Measurements from ENCODE around the gene PBXIP1. TPM values are rescaled to one million over a fixed set of nuclear protein-coding genes. Genes with fewer than 3 reads are reported as not detected.
A peak's percentile ranks its signal among the peaks of the same experiment; 100 is the strongest.

The PBXIP1 gene
- total RNA-seq, 4 donors from 2014 or later: 41.4 to 67.4 (median 61.3) TPM

DNA sequence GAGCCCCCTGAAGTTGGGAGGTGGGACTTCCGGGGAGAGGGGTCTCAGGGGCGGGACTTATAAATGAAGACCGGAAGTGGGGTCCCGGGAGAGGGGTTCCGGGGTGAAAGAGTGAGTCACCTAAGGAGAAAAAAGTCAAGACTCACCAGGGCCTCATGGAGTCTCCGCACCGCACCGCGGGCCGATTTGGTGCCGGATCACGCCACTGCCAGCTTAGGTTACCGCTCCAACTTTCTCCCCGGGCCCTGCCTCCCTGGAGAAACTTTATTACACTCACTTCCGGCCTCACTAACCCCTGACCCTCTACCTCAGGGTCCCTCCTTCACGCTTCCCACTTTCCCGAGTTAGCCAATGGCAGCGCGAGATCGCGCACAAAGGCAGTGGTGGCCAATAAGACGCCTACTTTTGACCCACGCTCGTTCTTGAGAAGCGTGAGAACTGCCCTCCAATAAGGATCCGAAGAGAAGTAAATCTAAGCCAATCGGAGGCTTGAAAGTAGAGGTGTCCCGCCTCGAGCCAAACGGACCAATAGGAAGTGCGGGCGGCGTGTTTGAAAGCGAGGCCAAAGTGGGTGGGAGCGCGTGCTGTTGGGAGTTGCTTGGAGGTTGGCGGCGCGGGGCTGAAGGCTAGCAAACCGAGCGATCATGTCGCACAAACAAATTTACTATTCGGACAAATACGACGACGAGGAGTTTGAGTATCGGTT lies 18.4 kb upstream of the PBXIP1 start, which contains the start of gene CKS1B:
CKS1B (plus strand) TSS at position 580 of the 706 bp plus-strand sequence; CDS start at position 645, 65 bp downstream.
- H3K27me3 ChIP-seq: no peaks in the 10 kb centered on the region
- DNase-seq (ENCODE audit: low spot score in 2 of 2): peak; percentile 99
- H3K9me3 ChIP-seq: no peaks in the 10 kb centered on the region
- H3K27ac ChIP-seq: peak within 1 kb of the TSS; percentile 97
- no peaks in the 10 kb centered on the region for H3K36me3 ChIP-seq
- 1% methylated on average over 34 of the region's 47 CpGs for WGBS
- H3K4me3 ChIP-seq: peak within 1 kb of the TSS; percentile 73
- peaks cover 71% of the 10 kb centered on the region for H3K4me1 ChIP-seq
- TF ChIP-seq, protein P1, sequence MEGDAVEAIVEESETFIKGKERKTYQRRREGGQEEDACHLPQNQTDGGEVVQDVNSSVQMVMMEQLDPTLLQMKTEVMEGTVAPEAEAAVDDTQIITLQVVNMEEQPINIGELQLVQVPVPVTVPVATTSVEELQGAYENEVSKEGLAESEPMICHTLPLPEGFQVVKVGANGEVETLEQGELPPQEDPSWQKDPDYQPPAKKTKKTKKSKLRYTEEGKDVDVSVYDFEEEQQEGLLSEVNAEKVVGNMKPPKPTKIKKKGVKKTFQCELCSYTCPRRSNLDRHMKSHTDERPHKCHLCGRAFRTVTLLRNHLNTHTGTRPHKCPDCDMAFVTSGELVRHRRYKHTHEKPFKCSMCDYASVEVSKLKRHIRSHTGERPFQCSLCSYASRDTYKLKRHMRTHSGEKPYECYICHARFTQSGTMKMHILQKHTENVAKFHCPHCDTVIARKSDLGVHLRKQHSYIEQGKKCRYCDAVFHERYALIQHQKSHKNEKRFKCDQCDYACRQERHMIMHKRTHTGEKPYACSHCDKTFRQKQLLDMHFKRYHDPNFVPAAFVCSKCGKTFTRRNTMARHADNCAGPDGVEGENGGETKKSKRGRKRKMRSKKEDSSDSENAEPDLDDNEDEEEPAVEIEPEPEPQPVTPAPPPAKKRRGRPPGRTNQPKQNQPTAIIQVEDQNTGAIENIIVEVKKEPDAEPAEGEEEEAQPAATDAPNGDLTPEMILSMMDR (IDR thresholded peaks at IDR 0.05): no peak
- TF ChIP-seq POLR2AphosphoS5 (IDR thresholded peaks at IDR 0.05): peak; percentile 33 to 83 (median 73)
- no peak for TF ChIP-seq EP300 (IDR thresholded peaks at IDR 0.05)

DNA sequence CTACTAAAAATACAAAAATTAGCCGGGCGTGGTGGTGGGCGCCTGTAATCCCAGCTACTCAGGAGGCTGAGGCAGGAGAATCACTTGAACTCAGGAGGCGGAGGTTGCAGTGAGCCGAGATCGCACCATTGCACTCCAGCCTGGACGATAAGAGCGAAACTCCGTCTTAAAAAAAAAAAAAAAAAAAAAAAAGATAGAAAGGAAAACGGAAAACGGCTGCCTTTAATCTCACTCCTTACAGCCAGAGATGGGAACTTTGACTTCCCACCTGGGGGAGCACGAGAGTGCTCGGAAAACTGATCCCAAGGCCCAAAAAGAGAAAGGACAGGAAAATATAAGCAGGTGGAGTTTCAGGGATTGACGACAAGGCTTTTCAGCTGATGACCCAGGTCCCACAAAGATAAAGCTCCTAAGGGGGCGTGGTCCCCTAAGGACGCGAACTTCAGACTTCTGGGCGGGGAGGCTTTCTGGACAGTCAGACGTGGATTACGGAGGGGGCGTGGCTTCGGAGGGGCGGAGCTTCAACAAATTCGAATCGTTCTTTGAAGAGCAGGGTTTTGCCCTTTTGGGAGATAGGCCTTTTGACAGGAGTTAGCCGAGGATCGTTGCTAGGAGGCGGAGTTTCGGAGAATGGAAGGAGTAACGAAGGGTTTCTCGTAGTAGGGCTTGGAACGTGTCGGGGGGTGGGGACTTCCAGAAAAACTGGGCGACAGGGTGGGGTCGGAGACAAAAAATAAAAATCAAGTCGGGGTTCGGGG lies 17.6 kb upstream of the PBXIP1 start:
- TF ChIP-seq, protein P1 (IDR thresholded peaks at IDR 0.05): peak in 1 of 2 donors; percentile 7
- TF ChIP-seq POLR2AphosphoS5 (IDR thresholded peaks at IDR 0.05) (peak in 1 of 3 donors; percentile 8), EP300 (IDR thresholded peaks at IDR 0.05) (no peak), POLR2A (IDR thresholded peaks at IDR 0.05) (peak in 1 of 2 donors; percentile 34)
- peaks cover 78% of the 10 kb centered on the region for H3K4me1 ChIP-seq

DNA sequence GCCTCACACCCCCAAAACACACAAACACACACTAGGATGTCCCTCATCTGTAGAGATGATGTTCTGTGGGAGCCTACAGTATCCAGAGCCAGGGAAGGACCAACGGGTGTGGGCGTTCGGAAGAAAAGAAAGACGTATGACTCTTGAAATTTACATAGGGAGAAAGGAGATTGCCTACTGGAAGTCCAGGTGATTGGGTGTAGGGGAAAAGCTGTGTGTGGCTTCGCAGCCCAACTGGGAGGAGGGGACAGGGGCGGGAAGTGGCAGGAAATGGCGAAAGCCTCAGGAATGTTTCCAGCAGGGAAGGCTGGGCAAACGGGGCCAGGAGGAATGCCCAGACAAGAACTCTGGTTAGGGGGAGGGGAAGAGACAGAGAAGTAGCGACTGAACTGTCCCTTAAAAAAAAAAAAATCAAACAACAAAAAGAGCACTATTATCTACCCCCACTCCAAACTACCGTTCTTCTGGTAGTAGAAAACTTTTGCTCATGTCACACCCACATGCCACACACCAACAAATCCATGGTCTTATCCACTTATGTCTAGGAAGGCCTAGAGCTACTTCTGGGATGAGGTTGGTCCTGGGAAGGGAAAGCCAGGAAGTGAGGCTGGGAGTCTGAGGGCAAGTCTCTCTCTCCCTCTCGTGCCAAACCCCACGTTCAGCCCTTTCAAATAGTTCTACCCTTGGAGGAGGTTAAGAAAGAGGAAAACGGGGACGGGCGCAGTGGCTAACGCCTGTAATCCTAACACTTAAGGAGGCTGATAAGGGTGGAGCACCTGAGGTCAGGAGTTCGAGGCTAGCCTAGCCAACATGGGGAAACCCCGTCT lies 16.8 kb upstream of the PBXIP1 start:
- H3K4me1 ChIP-seq: peaks cover 83% of the 10 kb centered on the region
- peak in 1 of 2 donors; percentile 88 for DNase-seq (ENCODE audit: low spot score in 2 of 2)
- peak overlapping the region; percentile 73 for H3K4me3 ChIP-seq
- H3K9me3 ChIP-seq: no peaks in the 10 kb centered on the region
- 14% methylated on average over 18 of the region's 18 CpGs for WGBS
- no peaks in the 10 kb centered on the region for H3K27me3 ChIP-seq
- H3K36me3 ChIP-seq: peaks cover 11% of the 10 kb centered on the region
- TF ChIP-seq, protein P1 (IDR thresholded peaks at IDR 0.05): no peak
- peak in 1 of 3 donors; percentile 25 for TF ChIP-seq POLR2AphosphoS5 (IDR thresholded peaks at IDR 0.05)
- no peak for TF ChIP-seq POLR2A (IDR thresholded peaks at IDR 0.05)
- TF ChIP-seq EP300 (IDR thresholded peaks at IDR 0.05): no peak
- peak overlapping the region; percentile 97 for H3K27ac ChIP-seq

More for the DNA sequence above, 17.6 kb upstream of the PBXIP1 start:
- peak overlapping the region; percentile 73 for H3K4me3 ChIP-seq
- H3K27me3 ChIP-seq: no peaks in the 10 kb centered on the region
- H3K9me3 ChIP-seq: no peaks in the 10 kb centered on the region
- peak overlapping the region; percentile 97 for H3K27ac ChIP-seq
- WGBS: 4% methylated on average over 37 of the region's 37 CpGs
- H3K36me3 ChIP-seq: peaks cover 3% of the 10 kb centered on the region
- peak; percentile 100 for DNase-seq (ENCODE audit: low spot score in 2 of 2)

- H3K36me3 ChIP-seq: peaks cover 17% of the 10 kb centered on the region
- H3K9me3 ChIP-seq: no peaks in the 10 kb centered on the region
- H3K4me3 ChIP-seq: peak overlapping the region; percentile 73
- TF ChIP-seq POLR2A (IDR thresholded peaks at IDR 0.05): no peak
- H3K4me1 ChIP-seq: peaks cover 81% of the 10 kb centered on the region
- 67% methylated on average over 3 of the region's 3 CpGs for WGBS
- no peak for DNase-seq (ENCODE audit: low spot score in 2 of 2)
- H3K27ac ChIP-seq: peak overlapping the region; percentile 97
- H3K27me3 ChIP-seq: no peaks in the 10 kb centered on the region
These were observed 16.3 kb upstream of the PBXIP1 start for GRCh38 chr1:154972213-154972516.

- H3K4me3 ChIP-seq: peak overlapping the region; percentile 46
- DNase-seq (ENCODE audit: low spot score in 2 of 2): no peak
These were observed 15.6 kb upstream of the PBXIP1 start for GRCh38 chr1:154971341-154971998.

More at GRCh38 chr1:154971341-154971998, 15.6 kb upstream of the PBXIP1 start:
- peaks cover 24% of the 10 kb centered on the region for H3K36me3 ChIP-seq
- H3K27ac ChIP-seq: peak overlapping the region; percentile 97
- H3K27me3 ChIP-seq: no peaks in the 10 kb centered on the region
- no peaks in the 10 kb centered on the region for H3K9me3 ChIP-seq
- H3K4me1 ChIP-seq: peaks cover 74% of the 10 kb centered on the region
- 25% methylated on average over 10 of the region's 10 CpGs for WGBS
- no peak for TF ChIP-seq POLR2AphosphoS5 (IDR thresholded peaks at IDR 0.05)
- TF ChIP-seq POLR2A (IDR thresholded peaks at IDR 0.05): no peak
- no peak for TF ChIP-seq EP300 (IDR thresholded peaks at IDR 0.05)
- TF ChIP-seq, protein P1 (IDR thresholded peaks at IDR 0.05): no peak

Data from suprapubic skin (tissue), 4 donors.